Esophagus (tissue), 2 donors: Measurements from ENCODE around the gene ANXA8. TPM values are rescaled to one million over a fixed set of nuclear protein-coding genes. Genes with fewer than 3 reads are reported as not detected.

Experiments
- H3K27ac ChIP-seq, 2 donors: one replicate each; pipeline ENCODE4 v1.5.1; 2013; ENCODE audit warnings: low read depth in 2 of 2, mild to moderate bottlenecking in 2 of 2, inconsistent platforms in 1 of 2, low read length in 1 of 2, moderate library complexity in 1 of 2
- H3K27me3 ChIP-seq, 2 donors: one replicate each; pipeline ENCODE4 v1.6.1; 2013; ENCODE audit warnings: low read length in 2 of 2, control low read depth in 1 of 2, mild to moderate bottlenecking in 1 of 2; ENCODE audit not compliant: insufficient read depth in 2 of 2, control insufficient read depth in 1 of 2
- H3K36me3 ChIP-seq, 2 donors: one replicate each; pipeline ENCODE4 v1.6.1; 2013; ENCODE audit warnings: low read length in 1 of 2; ENCODE audit not compliant: control insufficient read depth in 2 of 2, insufficient read depth in 2 of 2
- H3K4me1 ChIP-seq, 2 donors: one replicate each; pipeline ENCODE4 v1.6.1; 2013; ENCODE audit warnings: low read length in 1 of 2; ENCODE audit not compliant: control insufficient read depth in 2 of 2, insufficient read depth in 2 of 2
- H3K4me3 ChIP-seq, 2 donors: one replicate each; pipeline ENCODE4 v1.5.1; 2013; ENCODE audit warnings: low read length in 2 of 2, mild to moderate bottlenecking in 2 of 2, low read depth in 1 of 2, moderate library complexity in 1 of 2
- H3K9me3 ChIP-seq, 2 donors: one replicate each; pipeline ENCODE4 v1.6.1; 2013; ENCODE audit warnings: mild to moderate bottlenecking in 2 of 2, low read depth in 1 of 2, low read length in 1 of 2, moderate library complexity in 1 of 2; ENCODE audit not compliant: control insufficient read depth in 2 of 2, insufficient read depth in 1 of 2
- WGBS, 2 donors: extraction: QIAGEN DNeasy Blood & Tissue Kit; methylation state at CpG; one replicate each; pipeline ENCODE4 v1.1.7; 2013; 5-methylcytosine and 5-hydroxymethylcytosine counted together
- polyA plus RNA-seq, 2 donors: library from polyadenylated mRNA; stranded (reverse); fragments of 200-250 nt; gene quantifications; one replicate each; pipeline ENCODE4 v1.2.3, GENCODE V29; 2013
- donor health status: healthy with polysubstance abuse.
- donor health status: Bipolar disorder and iron deficiency.

ANXA8 gene
- polyA plus RNA-seq, 2 donors, result 250 to 261 TPM

GRCh38 chr10:47418321-47418720 is 65.6 kb downstream of the ANXA8 start:
- Histone ChIP-seq H3K9me3 (no peaks in the 10 kb centered on the region), H3K4me3 (no peak overlapping the region), H3K27me3 (no peaks in the 10 kb centered on the region), H3K27ac (no peak overlapping the region), H3K36me3 (no peaks in the 10 kb centered on the region), H3K4me1 (no peaks in the 10 kb centered on the region)
- WGBS, 2 donors, result 81 to 84% methylated on average over 6 of the region's 6 CpGs

Other genes with a start within 250 kb of the ANXA8 start
- under 1 TPM; 0.22 to 0.33 TPM for gene GDF10, start 183.9 kb downstream of the ANXA8 start, polyA plus RNA-seq
- not detected for gene GDF2, start 161.7 kb downstream of the ANXA8 start, polyA plus RNA-seq
- not detected for gene RBP3, start 135.8 kb downstream of the ANXA8 start, polyA plus RNA-seq
- gene ZNF488, start 99.8 kb downstream of the ANXA8 start, polyA plus RNA-seq, result under 1 TPM; 0.81 to 0.94 TPM
- gene FAM25G, start 7.6 kb upstream of the ANXA8 start, polyA plus RNA-seq, result 100 to 1,000 TPM in 1 of 2 donors, 1 to 10 TPM in 1; 6.3 to 123 TPM
- gene AGAP9, start 39.5 kb upstream of the ANXA8 start, polyA plus RNA-seq, result 10 to 100 TPM in 1 of 2 donors, 1 to 10 TPM in 1; 3.7 to 19.8 TPM